Measurements from ENCODE around the gene TESK2. TPM values are rescaled to one million over a fixed set of nuclear protein-coding genes. Genes with fewer than 3 reads are reported as not detected.
A peak's percentile ranks its signal among the peaks of the same experiment; 100 is the strongest.

The TESK2 gene
- total RNA-seq, 1 experiment from 2014 or later, result 0.71 TPM

DNA sequence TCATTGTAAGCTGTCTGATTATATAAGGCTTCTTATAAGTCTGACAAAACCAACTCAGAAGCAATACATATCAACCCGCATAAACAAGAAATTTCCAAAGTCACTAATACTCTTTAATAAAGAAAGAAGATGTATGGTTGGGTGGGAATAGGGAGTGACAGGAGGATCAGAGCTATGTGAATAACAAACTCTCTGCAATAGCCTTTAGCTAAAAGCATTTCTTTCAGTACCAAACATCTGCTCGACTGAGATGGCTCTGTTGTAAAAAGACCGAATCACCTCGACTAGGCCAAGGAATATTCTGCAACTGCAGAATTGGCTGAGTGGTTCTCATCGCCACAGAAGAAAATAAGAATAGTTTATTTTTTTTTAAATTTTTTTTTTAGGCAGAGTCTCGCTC lies 111.4 kb downstream of the TESK2 start:
- no peak for DNase-seq (ENCODE audit: low read depth)

DNA sequence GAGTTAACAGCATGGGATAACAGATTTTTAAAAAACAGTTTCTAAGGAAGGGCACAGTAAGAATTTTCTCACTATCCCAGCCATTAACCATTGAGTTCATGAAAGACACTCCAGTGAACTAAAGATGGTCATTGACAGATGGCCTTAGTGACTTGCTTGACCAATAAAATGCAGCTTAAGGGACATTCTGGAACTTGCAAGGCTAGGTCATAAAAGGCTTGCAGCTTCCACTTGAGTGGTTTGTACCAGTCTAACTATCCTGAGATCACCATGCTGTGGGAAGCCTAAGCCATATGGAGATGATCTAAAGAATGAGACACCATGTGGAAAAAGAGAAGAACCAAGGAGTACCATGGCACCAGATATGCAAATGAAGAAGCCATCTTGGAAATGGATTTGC lies 112.8 kb downstream of the TESK2 start:
- DNase-seq (ENCODE audit: low read depth), result no peak

DNA sequence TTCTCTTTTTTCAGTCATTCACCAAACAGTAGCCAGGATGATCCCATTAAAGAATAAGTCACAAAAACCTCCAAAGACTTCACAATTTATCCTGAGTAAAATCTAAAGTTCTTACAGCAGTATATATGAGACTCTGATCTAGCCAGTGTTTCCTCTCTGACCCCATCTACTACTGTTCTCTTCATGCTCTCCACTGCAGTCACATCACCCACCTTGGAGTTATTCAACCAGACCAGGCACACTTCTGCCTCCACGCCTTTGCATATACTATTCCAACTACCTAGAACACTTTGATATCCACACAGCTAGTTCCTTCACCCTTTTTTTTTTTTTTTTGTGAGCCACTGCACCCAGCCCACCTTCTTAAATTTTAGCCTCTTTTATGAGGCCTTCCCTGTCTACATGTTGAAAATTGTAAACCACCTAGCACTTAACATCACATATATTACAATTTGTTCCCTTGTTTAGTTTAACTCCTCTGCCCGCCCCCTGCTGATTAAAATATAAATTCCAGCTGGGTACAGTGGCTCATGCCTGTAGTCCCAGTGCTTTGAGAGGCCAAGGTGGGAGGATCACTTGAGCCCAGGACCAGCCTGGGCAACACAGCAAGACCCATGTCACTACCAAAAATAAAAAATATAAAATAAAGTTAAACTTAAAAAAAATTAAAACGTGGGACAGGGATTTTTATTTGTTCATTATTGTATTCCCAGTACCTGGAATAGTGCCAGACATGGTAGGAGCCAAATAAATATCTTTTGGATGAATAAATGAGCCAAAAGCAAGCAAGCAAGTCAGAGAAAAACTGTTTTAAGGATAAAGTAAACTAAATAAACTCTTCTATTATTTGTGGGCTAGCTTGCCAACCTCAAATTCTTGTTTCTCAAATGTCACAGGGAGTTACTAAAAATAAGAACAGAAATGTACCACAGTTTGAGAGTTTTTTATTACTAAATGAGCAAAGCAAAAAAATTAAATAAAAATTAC lies 115.6 kb downstream of the TESK2 start:
- DNase-seq (ENCODE audit: low read depth), result no peak

GRCh38 chr1:45373573-45373972 lies 117.4 kb downstream of the TESK2 start:
- no peak for DNase-seq (ENCODE audit: low read depth)

DNA sequence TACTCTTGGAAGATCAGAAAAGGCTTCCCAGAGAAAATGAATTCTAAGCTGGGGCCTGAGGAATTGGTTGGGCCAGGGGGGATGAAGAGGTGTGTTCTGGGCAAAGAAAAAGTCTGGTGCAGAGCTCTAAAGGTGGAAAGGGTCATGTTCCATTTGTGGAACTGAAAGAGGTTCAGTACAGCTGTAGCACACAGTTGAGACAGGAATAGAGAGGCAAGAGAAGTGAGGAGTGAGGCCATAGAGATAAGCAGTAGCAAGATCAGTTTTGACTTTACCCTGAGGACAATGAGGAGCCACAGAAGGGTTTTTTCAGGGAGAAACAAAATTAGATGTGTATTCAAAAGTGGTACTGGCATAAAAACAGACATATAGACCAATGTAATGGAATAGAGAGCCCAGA lies 120.4 kb downstream of the TESK2 start:
- DNase-seq (ENCODE audit: low read depth), result no peak

DNA sequence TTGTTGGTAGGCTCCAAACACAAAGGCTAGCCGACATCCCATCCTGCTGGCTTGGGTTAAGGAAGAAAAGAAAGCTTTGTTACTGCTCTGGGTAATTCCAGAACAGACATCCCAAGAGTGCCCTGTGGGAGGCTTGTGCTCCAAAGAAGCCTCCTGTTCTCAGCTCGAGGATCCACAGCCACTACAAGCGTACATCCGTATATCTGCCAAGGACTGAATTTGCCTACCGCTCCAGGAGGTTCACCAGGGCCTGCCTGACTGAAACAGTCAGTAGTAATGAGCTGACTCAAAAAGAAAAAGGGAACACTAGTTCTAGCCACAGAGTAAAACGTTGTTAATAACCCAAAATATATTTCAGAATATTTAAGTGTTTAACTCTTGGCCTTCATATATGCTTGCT lies 125.9 kb downstream of the TESK2 start:
- DNase-seq (ENCODE audit: low read depth), result no peak

DNA sequence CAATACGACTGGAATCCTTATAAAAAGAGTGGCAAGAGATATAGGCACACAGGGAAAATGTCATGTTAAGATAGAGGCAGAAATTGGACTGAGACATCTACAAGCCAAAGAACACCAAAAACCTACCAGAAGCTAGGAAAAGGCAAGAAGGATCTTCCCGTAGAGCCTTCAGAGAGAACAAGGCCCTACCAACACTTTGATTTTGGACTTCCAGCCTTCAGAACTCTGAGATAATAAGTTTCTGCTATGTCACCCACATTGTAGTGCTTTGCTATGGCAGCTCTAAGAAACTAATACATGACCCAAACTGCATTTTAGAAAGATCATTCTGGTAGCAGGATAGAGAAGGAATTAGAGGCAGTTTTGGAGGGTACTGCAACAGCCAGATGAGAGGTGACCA lies 126.7 kb downstream of the TESK2 start:
- DNase-seq (ENCODE audit: low read depth), result no peak

DNA sequence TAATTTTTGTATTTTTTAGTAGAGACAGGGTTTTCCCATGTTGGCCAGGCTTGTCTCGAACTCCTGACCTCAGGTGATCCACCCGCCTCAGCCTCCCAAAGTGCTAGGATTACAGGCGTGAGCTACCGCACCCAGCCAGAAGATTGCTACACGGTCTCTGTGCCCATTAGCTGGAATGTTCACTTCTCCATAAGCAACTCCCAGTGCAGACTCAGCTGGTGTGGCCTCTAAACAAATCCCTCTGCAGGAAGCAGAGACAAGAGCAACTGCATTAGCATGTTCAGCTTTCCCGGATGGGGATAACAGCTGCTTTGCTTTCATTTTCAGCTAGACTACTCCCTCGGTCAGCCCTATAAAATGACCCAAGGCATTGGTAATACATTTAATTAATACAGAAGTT lies 130.0 kb downstream of the TESK2 start:
- DNase-seq (ENCODE audit: low read depth), result peak; percentile 38

GRCh38 chr1:45359882-45360513 lies 131.0 kb downstream of the TESK2 start:
- peak; percentile 43 for DNase-seq (ENCODE audit: low read depth)

GRCh38 chr1:45356186-45356585 lies 134.8 kb downstream of the TESK2 start:
- DNase-seq (ENCODE audit: low read depth), result no peak

DNA sequence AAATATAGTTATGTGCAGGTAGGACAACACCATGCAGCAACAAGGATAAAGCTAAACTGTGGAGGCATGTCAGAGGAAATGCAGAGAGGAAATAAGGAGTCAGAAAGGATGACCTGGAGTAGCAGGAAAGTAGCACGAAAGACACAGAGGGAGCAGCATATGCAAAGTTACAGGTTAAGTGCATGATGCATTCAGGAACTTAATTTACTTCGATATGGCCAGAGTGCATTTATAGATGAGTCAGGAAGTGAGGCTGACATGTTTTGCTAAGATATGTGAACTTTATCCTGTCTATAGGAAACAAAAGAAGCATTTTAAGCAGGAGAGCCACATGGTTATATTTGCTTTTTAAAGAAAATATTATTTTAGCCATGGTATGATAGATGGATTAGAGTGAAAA lies 135.3 kb downstream of the TESK2 start:
- DNase-seq (ENCODE audit: low read depth), result no peak

DNA sequence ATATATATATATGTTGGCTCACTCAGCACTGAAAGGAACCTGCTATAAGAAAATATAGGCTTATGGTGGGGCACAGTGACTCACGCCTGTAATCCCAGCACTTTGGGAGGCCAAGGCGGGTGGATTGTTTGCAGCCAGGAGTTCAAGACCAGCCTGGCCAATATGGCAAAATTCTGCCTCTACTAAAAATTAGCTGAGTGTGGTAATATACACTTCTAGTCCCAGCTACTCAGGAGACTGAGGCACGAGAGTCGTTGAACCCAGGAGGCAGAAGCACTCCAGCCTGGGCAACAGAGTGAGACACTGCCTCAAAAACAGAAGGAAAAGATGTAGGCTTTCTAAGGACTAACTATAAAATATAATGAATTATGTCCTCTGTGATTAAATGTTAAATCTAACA lies 136.1 kb downstream of the TESK2 start:
- no peak for DNase-seq (ENCODE audit: low read depth)

GRCh38 chr1:45353685-45354084 lies 137.3 kb downstream of the TESK2 start:
- DNase-seq (ENCODE audit: low read depth), result no peak

DNA sequence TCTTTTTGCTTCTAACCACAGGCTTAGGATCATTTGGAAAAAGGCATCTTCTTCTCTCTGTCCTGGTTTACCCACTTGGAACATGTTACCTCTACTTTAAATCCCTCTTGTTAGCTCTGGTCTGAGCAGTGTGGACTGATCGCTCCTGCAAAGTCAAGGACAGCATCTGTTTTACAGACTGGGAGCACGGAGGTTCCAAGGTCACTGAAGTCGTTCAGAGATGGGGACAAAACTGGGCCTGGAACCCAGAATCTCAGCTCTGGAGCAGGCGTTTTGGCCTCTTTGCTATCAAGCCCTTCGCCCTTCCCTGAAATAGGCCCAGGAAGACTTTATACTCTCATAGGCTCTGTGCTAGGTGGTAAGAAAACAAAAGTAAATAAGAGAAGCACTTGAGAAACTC lies 139.5 kb downstream of the TESK2 start:
- DNase-seq (ENCODE audit: low read depth), result no peak

DNA sequence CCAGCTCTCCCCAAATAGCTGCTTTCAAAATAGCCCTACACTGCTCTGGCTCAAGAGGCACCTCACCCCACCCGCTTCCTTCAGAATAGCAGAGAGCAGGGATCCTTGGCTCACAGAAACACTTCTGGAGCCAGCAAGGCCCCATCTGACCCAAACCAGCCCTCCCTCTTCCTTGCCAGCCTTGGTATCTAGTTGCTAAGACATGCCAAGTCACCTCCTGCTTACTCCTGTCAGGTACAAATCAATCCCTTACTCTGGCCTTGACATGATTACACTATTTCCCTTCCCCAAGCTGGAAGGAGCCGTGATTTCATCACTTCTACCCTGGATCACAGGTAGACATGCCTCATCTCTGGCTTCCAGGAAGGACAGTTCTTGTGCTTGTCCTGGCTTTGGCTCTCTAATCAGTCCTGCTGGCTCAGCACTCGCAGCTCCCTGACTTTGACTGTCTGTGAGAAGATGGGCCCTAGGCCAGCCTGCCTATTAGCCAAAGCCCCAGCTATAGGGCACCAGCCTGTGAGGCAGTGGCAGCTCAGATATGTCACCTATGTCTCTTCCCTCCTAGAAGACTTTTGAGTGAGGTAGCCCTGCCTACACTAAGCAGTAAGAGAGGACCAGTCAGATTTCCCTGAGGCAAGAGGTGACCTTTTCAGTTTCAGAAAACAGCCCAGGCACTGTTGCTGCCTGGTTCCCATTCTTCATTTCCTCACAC lies 141.8 kb downstream of the TESK2 start:
- no peak for DNase-seq (ENCODE audit: low read depth)

GRCh38 chr1:45348609-45348965 lies 142.4 kb downstream of the TESK2 start:
- no peak for DNase-seq (ENCODE audit: low read depth)

GRCh38 chr1:45348020-45348419 lies 142.9 kb downstream of the TESK2 start:
- DNase-seq (ENCODE audit: low read depth), result peak; percentile 31

GRCh38 chr1:45346473-45346872 lies 144.5 kb downstream of the TESK2 start:
- no peak for DNase-seq (ENCODE audit: low read depth)

- no peak for DNase-seq (ENCODE audit: low read depth)
These were observed 145.9 kb downstream of the TESK2 start for GRCh38 chr1:45345014-45345413.

GRCh38 chr1:45344499-45344898 lies 146.5 kb downstream of the TESK2 start:
- DNase-seq (ENCODE audit: low read depth), result no peak

DNA sequence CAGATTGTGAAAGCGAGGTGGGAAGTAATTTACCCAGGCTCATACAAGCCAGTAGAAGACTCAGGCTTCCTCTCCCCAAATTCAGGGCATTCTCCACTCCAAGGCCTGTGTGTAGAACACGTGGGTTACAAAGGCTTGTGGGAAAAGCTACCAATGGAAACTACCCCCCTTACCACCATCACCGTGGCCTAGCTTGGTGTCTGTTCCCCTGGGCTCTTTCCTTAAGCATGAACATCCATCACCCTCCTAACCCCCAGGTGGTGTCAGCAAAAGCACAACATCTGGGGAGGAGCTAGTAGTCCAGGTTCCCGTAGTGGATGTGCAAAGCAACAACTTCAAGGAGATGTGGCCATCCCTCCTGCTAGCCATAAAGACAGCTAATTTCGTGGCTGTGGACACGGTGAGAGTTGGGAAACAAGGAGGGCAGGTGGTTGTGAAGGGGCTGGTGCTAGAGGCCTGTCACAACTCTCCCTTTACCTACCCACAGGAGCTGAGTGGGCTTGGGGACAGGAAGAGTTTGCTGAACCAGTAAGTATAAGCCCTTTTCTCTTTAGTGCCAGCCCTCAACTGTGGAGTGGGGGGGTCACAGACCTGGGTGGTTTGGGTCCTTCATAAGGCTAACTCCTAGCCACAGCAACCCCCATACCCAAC lies 150.0 kb downstream of the TESK2 start:
- peak; percentile 13 for DNase-seq (ENCODE audit: low read depth)
